HG02870 (cell line): ENCODE data around the gene PRDM15.
"Not testable (repeated sequence)": the region's sequence is repeated elsewhere in the genome, so short reads cannot be mapped to it uniquely, and the experiment has no call there.

Experiments used
- ATAC-seq: cut with Tn5 transposase; IDR thresholded peaks from one replicate; pipeline ENCODE4 v1.9.1; 2021; ENCODE audit warnings: mild to moderate bottlenecking, moderate library complexity; ENCODE audit not compliant: unreplicated experiment

PRDM15 gene

DNA sequence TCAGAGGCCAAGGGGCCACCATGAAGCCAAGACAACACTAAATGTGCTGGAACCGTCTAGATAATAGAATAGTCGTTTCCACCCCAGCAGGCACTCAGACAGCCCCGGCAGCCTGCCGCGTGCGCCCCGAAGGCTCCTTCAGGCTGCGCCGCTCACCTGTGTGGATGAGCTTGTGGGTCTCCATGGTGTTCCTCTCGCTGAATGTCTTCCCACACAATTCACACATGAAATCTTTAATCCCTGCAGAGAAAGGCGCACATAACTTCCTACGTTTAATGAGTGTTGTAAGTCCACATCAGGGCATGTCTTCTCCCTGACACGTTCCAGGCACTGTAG, 68.6 kb downstream of the PRDM15 start:
- ATAC-seq = no peak

DNA sequence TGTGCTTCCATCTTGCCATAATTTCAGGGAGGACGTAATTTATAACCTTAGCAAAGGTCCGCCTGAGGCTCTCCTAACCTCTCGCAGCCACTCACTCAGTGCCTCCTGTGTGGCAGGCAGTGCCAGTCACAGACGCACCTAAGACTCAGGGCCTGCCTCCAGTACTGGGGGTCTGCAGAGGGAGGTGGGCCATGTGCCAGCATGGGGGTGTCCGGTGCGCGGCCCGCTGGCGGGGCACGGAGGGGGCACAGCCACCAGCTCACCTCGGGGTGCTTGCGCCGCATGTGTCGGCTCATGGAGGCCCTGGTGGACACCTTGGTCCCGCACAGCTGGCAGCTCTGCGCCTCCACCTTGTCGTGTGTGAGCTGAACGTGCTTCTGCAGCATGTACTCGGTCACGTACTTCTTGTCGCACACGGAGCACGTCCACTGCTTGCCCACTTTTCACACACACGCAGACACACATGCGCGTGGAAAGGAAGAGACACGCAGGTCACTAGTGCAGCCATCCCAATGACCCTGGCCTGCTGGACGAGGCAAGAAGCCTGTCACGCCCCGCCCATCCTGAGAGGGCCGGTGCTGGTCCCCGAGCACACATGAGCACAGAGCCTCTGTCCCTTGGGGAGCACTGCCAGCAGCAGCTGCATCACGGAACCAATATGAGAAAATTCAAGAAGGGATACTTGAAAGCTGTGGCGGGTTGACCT, 69.1 kb downstream of the PRDM15 start:
- no peak for ATAC-seq

DNA sequence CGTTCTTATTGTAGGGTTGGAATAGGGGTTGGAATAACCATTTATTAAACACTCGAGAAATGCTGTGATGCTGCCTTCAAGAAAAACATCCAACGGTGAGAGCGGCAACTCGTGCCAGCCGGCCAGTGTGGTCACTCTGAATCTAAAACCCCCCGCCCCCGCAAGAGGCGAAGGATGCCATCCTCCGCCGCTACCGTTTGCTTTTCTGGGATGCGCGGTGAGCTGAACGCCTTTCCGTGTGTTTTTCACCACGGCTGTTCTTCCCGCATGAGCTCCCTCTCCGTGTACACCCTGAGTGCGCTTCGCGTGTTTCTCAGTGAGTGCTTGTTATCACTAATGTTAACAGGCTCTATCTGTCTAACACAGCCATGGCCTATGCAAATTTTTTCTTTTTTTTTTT, 70.3 kb downstream of the PRDM15 start:
- ATAC-seq = no peak

DNA sequence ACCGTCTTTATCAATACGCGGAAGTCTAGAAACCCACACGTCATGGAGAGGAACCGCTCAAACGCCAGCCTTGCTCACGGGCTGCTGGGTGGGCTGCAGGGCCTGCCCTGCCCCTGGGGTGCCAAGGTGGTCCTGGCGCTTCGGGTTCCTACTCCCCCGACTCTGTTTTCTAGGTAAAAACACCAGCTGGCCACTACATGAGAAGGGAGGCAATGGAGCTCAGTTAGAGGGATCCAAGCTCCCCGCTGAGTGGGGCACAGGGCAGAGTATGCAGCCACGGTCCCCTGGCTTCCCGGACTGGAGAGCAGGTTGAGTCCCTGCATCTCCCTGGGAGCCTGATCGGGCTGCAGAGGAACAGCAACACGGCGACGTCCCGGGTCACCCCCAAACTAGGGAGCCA, 71.0 kb downstream of the PRDM15 start:
- ATAC-seq = no peak

DNA sequence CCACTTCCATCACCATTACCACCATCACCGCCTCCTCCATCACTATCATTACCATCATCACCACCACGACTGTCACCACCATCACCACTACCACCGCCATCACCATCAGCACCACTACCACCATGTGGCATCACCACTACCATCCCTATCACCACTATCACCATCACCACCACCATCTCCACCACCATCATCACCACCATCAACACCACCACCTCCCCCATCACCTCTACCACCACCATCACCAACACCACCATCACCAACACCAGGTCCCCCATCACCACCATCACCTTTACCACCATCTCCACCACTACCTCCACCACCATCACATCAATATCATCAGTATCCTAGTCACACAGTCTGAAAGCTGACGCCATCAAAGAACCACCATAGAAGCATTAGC, 72.4 kb downstream of the PRDM15 start:
- no peak for ATAC-seq

DNA sequence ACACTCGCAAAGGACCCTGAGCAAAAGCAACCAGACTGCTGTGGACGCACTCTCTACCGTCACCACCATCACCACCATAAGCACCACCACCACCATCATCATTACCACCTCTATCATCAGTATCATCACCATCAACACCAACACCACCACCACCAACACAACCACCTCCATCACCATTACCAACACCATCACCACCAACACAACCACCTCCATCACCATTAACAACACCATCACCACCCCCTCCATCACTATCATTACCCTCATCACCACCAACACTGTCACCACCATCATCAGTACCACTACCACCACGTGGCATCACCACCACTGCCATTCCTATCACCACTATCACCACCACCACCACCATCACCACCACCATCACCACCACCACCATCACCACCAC, 73.5 kb downstream of the PRDM15 start:
- no peak for ATAC-seq

DNA sequence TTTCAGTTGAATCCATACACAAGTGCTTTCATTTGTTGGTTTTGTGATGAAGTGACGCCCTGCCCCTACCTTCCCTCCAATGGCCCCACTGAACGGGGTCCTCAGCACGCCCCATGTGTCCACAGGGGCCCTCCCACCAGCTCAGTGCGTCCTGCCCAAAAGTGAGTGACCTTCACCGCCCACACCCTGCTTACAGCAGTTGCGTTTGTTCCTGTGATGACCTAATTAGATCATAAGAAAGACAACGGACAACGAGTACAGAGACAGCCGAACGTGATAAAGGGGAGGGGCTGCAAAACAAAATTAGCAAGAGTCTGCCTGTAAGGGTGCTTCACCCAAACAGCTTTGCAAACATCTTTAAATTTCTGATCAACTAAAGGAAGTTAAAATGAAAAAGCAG, 74.1 kb downstream of the PRDM15 start:
- ATAC-seq = no peak

DNA sequence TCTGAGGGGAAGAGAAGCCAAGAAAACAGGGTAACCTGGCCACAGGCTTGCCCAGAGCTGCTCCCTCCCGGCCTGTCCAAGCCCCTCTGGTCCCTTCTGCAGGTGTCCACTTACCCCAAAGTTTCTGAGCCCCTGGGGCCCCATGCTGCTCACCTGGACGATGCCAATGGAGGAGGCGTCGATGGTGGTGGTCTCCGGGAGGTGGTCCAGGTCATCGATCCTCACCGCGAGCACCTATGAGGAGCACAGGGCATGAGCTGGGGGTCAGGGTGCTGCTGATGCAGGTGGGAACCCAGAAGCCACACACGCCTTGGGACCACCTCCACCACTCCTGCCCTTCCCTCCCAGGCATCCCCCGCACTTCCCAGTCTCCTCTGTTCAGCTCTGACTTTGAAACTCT, 74.8 kb downstream of the PRDM15 start:
- ATAC-seq = no peak

DNA sequence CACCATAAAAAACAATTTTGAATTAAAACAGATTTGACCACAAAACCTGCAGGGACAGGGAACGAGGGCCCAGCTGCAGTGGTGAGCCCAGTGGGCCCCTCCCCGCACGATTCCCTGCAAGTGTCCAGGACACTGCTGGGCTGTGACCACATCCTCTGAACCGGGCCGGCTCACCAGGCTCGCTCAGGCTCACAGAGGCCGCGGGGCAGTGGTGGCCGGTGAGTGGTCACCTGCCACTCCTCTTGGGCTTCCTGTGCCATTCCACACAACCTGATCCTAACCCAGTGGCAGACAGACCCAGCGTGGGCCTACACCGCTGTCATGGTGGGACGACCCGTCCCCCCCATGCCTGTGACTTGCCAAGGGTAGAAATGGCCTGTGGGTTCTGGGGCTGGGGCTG, 75.8 kb downstream of the PRDM15 start:
- ATAC-seq = no peak

DNA sequence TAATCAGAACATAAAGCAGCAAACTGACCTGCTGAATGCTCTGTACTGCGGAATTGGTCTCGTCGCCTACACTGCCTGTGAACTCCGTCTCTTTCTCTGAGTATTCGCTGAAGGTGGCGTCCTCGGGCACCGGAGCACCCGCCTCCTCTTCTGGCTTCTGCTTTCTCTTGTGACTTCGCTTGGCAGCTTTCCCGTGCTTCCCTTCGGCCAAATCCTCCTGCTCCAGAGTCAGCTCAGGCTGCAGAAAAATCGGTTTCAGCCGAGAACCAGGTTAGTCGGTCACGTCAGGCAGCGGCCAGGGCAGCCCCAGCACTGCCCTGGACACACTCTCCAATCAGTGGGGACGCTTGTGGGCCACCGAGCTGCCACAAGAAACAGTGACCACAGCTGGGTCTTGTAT, 76.5 kb downstream of the PRDM15 start:
- ATAC-seq = no peak

DNA sequence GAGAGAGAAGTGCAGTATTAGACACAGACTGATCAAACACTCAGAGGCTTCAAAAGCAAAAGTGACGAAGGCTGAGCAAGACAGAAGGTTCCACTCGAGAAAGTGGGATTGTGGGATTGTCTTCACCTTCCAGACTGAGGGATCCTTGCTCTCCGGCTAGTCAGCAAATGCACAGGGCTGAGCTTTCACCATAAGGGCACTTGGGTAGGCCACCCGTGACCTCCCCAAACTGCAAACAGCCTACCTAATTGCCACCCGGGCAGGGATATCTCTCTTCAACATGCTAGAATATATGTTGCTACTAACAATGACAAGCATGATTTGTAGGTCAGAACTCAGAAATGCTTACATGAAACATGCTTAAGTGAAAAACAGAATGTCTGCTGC, 77.0 kb downstream of the PRDM15 start:
- no peak for ATAC-seq

DNA sequence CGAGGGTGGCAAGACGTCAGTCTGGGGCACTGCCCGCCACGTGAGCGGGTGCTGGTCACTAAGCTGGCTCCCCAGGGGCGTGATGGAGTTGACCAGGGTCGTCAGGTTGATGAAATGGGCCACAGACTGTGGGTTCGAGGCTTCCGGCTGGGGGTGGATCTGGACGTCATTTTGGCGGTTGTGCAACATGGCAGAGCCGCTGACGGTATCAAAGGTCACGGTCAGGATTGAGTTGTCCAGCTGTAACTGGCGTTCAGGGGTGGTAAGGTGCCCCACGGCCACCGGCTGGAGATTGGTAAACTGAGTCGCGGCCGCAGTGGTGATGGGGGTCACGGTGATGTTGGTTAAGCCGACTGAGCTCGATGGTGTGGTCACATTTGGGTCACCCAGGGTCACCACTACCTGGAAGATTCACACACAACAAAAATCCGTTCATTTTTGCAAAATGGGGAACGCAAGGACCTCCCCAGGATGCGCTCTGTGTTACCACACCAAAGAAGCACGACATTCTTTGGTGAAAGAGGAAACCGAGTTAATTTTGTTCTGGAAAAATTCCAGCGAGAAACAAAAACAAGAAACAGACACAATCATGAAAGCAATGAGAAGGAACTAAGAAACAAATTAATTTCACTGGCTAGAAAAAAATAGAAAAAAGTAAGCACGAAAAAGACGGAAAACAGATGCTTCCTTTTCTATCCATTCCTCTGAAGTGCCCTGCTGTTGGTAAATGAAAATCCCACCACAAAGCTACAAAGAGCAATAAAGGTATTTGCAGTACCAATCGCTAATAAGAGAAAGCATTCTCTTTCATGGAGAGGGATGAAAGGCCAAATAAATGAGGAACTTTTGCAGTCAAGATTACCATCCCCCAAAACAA, 77.6 kb downstream of the PRDM15 start:
- ATAC-seq = no peak

DNA sequence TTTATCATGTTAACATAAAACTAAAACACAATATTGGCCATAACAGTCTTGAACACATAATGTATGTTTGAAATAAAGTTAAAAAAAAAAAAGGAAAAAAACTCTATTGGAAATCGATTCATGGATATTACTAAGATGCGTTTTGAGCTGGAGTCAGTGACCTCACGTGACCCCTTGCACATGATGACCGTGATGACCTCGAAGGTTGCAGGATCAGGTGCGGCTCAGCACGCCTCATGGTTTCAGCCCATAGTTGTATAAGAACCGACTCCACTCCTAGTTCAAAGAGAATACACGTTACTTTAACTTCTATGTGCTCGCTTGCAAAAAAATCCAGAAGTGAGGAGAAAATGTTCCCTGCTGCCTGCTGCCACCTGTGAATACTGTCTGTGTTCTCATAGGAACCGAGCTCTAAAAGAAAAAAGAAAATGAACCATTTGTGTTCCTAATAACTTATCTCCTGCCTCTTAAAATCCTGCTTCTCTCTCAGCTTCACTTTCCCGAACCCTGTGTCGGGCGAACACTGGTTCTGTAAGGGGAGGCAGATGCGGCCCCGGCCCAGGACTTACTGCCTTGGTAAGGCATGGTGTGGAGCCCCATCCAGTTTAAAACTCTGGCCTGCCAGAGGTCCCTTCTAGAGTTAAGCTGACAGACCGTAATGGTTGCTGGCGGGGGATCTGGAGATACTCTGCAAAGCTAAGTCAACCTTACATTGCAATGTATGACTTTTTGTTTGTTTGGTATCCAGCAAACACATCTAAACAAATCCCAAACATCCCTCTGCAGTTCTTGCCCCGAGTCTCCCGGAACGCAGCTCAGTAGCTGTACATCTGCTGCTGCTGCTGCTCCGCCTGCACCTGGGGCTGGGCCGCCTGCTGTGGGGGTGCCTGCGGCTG, 78.5 kb downstream of the PRDM15 start:
- no peak for ATAC-seq

DNA sequence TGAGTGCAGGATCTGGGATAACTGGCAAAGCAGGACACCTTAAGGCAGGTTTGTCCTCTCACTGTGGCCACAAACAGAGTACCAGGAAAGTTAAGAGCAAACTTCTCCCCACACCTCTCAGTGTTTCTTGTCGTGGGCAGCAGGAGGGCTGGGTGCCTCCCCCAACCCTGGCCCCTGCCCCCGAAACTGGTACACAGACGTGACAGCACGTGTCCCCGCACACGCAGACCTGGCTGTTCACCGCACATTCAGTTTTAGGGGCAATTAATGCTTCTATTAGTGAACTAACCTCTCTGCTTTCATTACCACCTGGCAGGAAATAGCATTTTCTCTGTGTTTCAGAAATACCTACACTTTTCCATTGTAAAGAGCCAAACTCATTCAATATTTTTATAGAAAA, 79.4 kb downstream of the PRDM15 start:
- no peak for ATAC-seq

DNA sequence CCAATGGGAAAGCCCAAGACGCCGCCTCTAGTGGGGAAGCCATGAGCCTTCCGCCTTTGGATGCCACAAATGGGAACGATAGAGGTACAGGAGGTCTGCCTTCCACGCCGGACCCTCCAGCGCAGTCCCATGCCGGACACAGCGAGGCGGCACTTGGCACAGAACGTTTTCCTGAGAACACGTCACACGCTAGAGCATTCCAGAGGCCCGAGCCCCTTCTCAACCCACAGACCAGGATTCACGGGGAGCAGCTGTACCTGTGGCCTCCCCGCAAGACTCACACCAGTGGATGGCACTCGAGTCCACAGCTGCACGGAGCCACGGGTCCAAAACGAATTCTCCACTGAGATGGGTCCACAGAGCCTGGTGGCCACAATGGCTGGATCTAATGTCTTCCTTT, 80.8 kb downstream of the PRDM15 start:
- no peak for ATAC-seq

DNA sequence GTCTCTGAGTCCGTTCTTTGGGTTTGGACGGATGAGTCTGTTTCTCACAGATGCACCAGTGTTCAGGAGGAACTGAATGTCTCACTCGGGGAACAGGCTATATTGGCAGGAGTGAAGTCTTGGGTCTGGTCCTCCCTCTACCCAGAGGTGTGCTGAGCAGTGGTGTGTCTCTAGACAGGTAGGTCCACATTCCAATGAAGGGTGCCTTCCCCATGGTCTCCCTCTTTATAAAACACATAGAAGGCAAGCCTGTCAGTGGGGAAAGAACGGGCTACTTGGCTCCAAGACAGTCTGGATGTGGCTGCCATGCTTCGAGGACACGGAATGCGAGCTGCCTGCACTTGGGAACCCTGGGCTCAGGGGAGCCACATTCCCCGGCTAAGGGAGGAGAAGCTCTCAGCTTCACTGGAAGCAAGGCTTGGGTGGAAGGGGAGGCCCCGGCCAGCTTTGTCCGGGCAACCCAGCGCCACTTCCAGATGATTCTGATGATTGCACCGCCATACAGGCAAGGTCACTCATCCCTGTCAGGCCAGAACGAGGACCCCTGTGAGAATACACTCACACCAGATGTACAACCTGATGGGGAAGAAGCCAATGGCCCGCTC, 82.6 kb downstream of the PRDM15 start:
- ATAC-seq = no peak

DNA sequence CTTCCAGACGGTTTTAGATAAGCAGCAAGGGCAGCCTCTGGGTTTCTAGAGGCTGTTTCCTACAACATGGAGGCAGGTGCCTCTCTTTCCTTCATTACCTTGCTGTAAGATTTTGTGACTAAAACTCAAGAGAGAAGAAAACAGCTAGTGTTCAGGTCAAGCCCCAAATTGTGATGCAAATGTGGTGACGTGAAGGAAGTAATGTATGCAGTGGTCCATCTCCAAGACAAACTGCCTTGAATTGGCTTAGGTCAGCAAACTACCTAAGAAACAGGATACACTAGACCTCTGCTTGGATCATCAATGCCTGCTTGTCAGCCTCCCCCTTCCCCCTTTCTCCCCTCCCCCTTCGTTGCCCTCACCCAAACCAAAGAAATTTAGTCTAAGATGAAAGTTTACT, 83.4 kb downstream of the PRDM15 start:
- no peak for ATAC-seq

DNA sequence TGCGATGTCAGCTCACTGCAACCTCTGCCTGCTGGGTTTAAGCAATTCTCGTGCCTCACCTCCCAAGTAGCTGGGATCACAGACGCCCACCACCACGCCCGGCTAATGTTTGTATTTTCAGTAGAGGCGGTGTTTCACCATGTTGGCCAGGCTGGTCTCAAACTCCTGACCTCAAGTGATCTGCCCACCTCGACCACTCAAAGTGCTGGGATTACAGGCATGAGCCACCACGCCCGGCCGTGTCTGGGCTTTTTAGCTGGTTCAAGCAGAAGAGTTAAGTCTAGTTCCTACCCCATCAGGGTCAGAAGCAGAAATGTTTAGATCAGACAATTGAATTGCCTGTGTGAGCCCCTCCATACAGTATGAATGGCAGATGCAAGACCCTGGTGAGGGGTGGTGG, 84.5 kb downstream of the PRDM15 start:
- no peak for ATAC-seq

DNA sequence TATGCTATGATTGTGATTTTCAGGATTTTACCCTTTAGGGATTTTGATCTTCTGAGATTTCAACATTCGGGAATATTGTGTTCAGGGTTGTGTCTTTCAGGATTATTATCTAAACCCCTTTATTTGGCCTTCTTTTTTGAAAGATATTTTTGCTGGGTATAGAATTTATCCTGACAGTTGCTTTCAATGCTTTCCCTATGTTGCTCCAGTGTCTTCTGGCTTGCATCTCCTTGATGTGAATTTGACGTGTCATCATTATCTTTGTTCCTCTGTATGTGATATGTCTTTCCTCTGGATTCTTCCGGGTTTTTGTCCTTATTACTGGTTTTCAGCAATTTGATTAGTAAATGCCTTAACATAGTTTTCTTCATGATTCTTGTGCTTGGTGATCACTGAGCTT, 86.4 kb downstream of the PRDM15 start:
- no peak for ATAC-seq

DNA sequence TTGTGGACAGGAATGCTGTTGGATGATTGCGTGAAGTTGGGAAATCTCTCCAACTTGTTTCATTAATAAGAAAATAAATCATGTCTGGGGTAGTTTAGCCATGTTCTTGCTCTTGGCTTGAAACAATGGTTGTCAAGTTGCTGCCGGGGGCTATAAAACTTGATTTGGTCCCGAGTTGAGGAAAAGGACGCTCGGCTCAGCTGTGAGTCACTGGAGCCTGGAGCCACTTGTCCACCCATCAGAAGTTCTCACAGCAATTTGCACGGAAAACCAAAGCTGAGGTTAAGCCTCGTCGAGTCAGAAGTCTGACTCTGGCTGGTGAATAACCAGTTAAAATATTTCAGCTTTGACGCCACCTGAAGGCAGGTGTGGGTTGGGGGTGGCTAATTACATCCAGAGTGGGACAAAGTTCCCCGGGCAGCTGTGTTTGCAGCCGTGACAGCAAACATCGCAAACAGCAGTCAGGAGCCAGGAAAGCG, 92.6 kb downstream of the PRDM15 start:
- ATAC-seq = no peak

DNA sequence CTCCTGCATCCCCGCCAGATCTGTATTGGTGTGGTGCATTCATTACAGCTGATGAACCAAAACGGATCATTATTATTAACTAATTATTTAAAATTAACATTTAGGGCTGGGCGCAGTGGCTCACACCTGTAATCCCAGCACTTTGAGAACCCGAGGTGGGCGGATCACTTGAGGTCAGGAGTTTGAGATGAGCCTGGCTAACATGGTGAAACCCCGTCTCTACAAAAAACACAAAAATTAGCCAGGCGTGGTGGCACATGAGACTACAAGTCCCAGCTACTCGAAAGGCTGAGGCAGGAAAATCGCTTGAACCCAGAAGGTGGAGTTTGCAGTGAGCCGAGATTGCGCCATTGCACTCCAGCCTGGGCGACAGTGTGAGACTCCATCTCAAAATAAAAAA, 93.9 kb downstream of the PRDM15 start:
- not testable (repeated sequence) for ATAC-seq
